HEK293T (cell line): Measurements from ENCODE around the gene DDIT3.

Experiments
- CTCF ChIA-PET: fragments of 350-600 bp; formaldehyde crosslinking; extraction: SDS; loops from one replicate; lab custom pipeline; 2021; ENCODE audit warnings: antibody characterized with exemption, inconsistent platforms; lab: Yijun Ruan, JAX
- POLR2A ChIA-PET: fragments of 350-600 bp; formaldehyde crosslinking; extraction: SDS; loops from one replicate; lab custom pipeline; 2020; ENCODE audit warnings: antibody characterized with exemption, inconsistent platforms; lab: Yijun Ruan, JAX
- DNase-seq: peaks from one replicate; pipeline ENCODE4 v3.0.0; 2012; ENCODE audit warnings: mixed read lengths; ENCODE audit errors: extremely low spot score
- ARNT ChIP-seq: fragments of 450-650 bp; IDR thresholded peaks from 2 replicates; pipeline ENCODE4 v1.6.1; 2017; ENCODE audit warnings: mild to moderate bottlenecking
- BHLHE40 ChIP-seq: fragments of 450-650 bp; IDR thresholded peaks from 2 replicates; pipeline ENCODE4 v1.6.1; 2016; ENCODE audit warnings: mild to moderate bottlenecking, moderate library complexity, borderline replicate concordance
- CTBP1 ChIP-seq: fragments of 450-650 bp; IDR thresholded peaks from 2 replicates; pipeline ENCODE4 v1.6.1; 2016; ENCODE audit warnings: borderline replicate concordance
- ELF4 ChIP-seq: fragments of 450-650 bp; IDR thresholded peaks from 2 replicates; pipeline ENCODE4 v1.6.1; 2017; ENCODE audit warnings: antibody characterized with exemption
- FOXA1 ChIP-seq: fragments of 450-650 bp; IDR thresholded peaks from 2 replicates; pipeline ENCODE4 v1.6.1; 2016; ENCODE audit warnings: mild to moderate bottlenecking
- FOXK2 ChIP-seq: fragments of 450-650 bp; IDR thresholded peaks from 2 replicates; pipeline ENCODE4 v1.6.1; 2016; ENCODE audit warnings: mild to moderate bottlenecking
- FOXM1 ChIP-seq: fragments of 450-650 bp; IDR thresholded peaks from 2 replicates; pipeline ENCODE4 v1.6.1; 2017; ENCODE audit warnings: mild to moderate bottlenecking, borderline replicate concordance
- HDGF ChIP-seq: fragments of 450-650 bp; IDR thresholded peaks from 2 replicates; pipeline ENCODE4 v1.6.1; 2017; ENCODE audit warnings: antibody characterized with exemption, borderline replicate concordance
- L3MBTL2 ChIP-seq: fragments of 450-650 bp; conservative IDR thresholded peaks from 2 replicates; pipeline ENCODE4 v1.6.1; 2016; ENCODE audit warnings: mild to moderate bottlenecking
- LEF1 ChIP-seq: fragments of 450-650 bp; IDR thresholded peaks from 2 replicates; pipeline ENCODE4 v1.6.1; 2017; ENCODE audit warnings: mild to moderate bottlenecking, borderline replicate concordance
- NFRKB ChIP-seq: fragments of 450-650 bp; IDR thresholded peaks from 2 replicates; pipeline ENCODE4 v1.6.1; 2016; ENCODE audit warnings: mild to moderate bottlenecking, moderate library complexity
- SP1 ChIP-seq: fragments of 450-650 bp; IDR thresholded peaks from 2 replicates; pipeline ENCODE4 v1.6.1; 2017
- SUZ12 ChIP-seq: fragments of 450-650 bp; IDR thresholded peaks from 2 replicates; pipeline ENCODE4 v1.6.1; 2016; ENCODE audit warnings: mild to moderate bottlenecking
- TARDBP ChIP-seq: fragments of 450-650 bp; IDR thresholded peaks from 2 replicates; pipeline ENCODE4 v1.6.1; 2016
- ZNF384 ChIP-seq: fragments of 450-650 bp; IDR thresholded peaks from 2 replicates; pipeline ENCODE4 v1.6.1; 2016
- TF ChIP-seq, protein P1 (sequence below): fragments of 450-650 bp; IDR thresholded peaks from 2 replicates; pipeline ENCODE4 v1.6.1; 2016

The DDIT3 gene

DNA sequence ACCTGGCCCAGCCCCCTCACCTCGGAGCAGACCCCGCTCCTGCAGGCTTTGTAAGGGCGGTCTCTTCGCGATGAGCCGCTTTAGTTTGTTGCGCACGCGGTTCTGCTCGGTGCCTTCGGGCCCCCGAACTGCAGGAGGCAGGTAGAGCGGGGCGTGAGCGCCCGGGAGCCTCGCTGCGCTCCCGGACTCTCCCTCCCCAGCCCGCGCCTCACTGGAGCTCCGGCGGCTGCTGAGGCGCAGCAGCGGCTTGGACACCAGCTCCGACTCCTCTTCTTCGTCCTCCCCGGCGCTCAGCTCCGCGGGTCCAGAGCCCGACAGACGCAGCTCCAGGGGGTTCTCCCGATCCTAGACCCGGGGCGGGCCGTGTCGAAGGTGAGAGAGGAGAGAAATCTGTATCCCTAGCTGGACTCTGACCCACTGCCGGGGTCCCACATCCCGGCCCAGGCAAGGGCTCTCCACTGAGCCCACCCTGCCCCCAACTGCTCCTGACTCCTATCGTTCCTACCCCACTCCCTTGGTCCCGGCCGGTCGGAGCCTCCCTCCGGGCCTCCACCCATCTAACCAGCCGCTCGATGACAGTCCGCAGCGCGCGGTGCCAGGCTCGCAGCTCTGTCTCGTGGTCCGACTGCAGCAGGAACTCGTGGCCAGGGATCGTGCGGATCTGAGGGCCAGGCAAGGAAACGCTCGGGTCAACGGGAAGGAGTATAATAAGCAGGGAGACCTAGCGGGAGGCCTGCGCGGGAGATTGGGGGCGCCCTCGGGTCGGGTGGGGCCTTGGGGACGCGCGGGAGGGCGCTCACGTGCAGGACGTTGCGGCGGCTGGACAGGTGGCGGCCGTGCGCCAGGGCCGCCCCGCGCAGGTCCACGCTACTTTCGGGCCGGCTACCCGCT lies 44.8 kb downstream of the DDIT3 start:
- POLR2A ChIA-PET = interaction anchor here (1.2 to 1.3 kb wide), 2 partner anchors 10 to 17 kb away, joined by 4 to 7 read pairs; no protein-coding TSS in a partner anchor
- DNase-seq = no peak

DNA sequence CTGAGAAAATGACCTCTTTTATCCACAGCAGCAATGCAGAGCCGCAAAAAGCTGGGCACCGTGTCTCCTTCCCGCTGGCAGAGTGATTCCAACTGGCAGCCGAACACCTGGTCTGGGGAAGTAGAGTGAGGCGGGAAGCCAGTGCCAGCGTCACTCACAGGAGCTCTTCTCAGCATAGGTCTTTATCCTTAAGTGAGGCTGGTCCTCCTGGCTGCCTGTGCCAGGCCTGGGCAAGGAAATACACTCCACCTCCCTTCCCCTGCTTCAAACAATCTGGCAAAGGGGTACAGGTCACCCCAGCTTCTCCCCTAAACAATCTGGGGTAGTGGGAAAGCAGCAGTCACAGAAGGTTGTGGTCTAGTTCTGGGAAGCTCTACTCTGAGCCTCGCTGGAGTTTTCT lies 45.5 kb downstream of the DDIT3 start:
- TF ChIP-seq SUZ12 (no peak), ZNF384 (no peak), HDGF (no peak), ARNT (no peak), FOXA1 (no peak), FOXM1 (no peak), NFRKB (no peak), CTBP1 (no peak), TARDBP (no peak), FOXK2 (no peak), SP1 (no peak), L3MBTL2 (no peak), LEF1 (no peak), BHLHE40 (no peak), ELF4 (no peak)
- TF ChIP-seq, protein P1, sequence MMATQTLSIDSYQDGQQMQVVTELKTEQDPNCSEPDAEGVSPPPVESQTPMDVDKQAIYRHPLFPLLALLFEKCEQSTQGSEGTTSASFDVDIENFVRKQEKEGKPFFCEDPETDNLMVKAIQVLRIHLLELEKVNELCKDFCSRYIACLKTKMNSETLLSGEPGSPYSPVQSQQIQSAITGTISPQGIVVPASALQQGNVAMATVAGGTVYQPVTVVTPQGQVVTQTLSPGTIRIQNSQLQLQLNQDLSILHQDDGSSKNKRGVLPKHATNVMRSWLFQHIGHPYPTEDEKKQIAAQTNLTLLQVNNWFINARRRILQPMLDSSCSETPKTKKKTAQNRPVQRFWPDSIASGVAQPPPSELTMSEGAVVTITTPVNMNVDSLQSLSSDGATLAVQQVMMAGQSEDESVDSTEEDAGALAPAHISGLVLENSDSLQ = no peak
- DNase-seq = no peak
- CTCF ChIA-PET = interaction anchor here (2.7 kb wide), 1 partner anchor 16 kb away, joined by 9 read pairs; the partner anchor contains the start of gene GLI1
- POLR2A ChIA-PET = interaction anchor here (1.2 to 1.3 kb wide), 2 partner anchors 11 to 16 kb away, joined by 4 to 7 read pairs; no protein-coding TSS in a partner anchor

More for the DNA sequence above, 44.8 kb downstream of the DDIT3 start:
- CTCF ChIA-PET = interaction anchor here (2.7 kb wide), 1 partner anchor 16 kb away, joined by 9 read pairs; the partner anchor contains the start of gene GLI1
- TF ChIP-seq ZNF384 (no peak), NFRKB (no peak), SP1 (no peak), CTBP1 (no peak), ELF4 (no peak), FOXM1 (no peak), SUZ12 (no peak), HDGF (no peak), FOXA1 (no peak), L3MBTL2 (no peak), FOXK2 (no peak), ARNT (no peak), TARDBP (no peak), LEF1 (no peak), BHLHE40 (no peak)
- TF ChIP-seq, protein P1 = no peak

DNA sequence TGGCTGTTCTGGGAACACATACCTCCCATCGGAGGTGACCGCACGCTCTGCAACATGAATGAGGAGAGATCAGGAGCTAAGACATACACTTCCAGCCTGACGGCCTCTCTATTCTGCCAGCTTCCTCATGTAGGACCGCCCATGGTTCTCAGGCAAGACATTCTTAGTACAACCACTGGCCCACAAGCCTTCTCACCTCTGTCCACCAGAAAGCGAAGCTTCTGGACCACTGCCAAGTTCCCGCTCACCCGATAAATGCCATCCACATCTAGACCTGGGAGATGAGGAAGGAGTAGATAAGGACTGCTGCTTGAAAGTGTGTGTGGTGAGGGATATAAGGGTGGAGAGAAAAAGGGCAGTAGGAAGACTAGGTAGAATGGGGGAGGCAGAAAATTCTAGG lies 45.9 kb downstream of the DDIT3 start:
- CTCF ChIA-PET = interaction anchor here (2.7 kb wide), 1 partner anchor 15 kb away, joined by 9 read pairs; the partner anchor contains the start of gene GLI1
- DNase-seq = no peak

DNA sequence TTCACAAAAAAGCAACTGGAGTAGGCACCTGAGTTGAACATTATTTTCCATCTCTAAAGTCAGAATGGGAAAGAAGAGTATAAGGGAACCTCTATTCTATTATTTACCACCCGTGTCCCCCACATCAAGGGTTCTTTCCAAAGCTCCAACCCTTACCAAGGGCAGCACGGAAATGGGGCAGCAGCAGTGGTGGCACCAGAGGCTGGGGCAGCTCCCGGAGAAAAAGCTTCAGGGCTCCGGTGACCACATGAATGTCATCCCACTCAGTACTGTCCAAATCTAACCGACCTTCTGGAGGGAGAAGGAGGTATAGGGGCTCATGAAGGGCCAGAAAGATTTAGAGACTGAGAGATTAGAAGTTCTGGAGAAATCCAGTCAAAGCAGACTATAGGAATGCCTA lies 46.4 kb downstream of the DDIT3 start:
- POLR2A ChIA-PET = interaction anchor here (1.2 kb wide), 1 partner anchor 12 kb away, joined by 4 read pairs; no protein-coding TSS in a partner anchor
- CTCF ChIA-PET = interaction anchor here (2.7 kb wide), 1 partner anchor 15 kb away, joined by 9 read pairs; the partner anchor contains the start of gene GLI1
- TF ChIP-seq BHLHE40 (no peak), FOXM1 (no peak), HDGF (no peak), ARNT (no peak), FOXK2 (no peak), ELF4 (no peak), FOXA1 (no peak), NFRKB (no peak), SUZ12 (no peak)
- TF ChIP-seq, protein P1 = no peak
- DNase-seq = no peak

More for the DNA sequence above, 45.9 kb downstream of the DDIT3 start:
- POLR2A ChIA-PET = interaction anchor here (1.2 to 1.3 kb wide), 2 partner anchors 11 to 16 kb away, joined by 4 to 7 read pairs; no protein-coding TSS in a partner anchor
- TF ChIP-seq BHLHE40 (no peak), FOXA1 (no peak), SP1 (no peak), LEF1 (no peak), SUZ12 (no peak)

DNA sequence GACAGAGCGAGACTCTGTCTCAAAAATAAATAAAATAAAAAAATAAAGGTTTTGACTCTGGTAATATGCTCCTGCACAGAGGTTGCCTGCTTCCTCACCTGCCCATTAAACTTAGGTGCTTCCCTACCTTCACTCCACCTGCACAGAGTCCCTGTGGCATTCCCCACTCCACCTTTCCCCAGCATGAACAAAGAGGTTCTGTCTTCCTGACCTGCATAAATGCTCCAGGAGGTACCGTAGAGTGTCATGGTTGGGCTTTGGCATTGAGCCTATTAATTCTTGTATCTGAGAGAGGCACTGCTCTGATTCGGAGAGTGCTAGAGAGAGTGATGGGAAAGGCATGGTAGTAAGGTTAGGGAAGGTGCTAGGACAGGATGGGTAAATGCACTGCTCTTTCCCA lies 46.9 kb downstream of the DDIT3 start:
- ChIA-PET POLR2A (no interaction called here), CTCF (interaction anchor here (2.7 kb wide), 1 partner anchor 14 kb away, joined by 9 read pairs; the partner anchor contains the start of gene GLI1)
- no peak for TF ChIP-seq FOXM1
- TF ChIP-seq BHLHE40 = no peak
- TF ChIP-seq SP1 = no peak
- no peak for DNase-seq

DNA sequence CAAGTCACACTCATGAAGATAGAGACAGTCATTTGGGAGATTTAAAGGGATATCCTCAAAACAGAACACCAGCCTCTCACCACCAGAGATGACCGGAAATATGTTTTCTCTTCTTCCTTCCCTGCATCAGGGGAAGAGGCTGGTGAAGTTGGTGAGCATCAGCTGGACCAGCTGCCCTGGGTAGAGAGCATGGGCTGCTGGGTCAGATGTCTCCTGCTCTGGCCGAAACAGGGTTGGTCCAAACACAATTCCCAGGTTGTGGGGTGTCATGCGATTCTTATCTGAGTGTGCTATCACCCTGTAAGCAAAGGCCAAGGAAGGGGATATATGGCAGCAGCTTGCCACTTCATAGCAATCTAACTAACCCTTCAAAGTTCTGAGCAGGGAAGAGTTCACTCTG lies 47.9 kb downstream of the DDIT3 start:
- CTCF ChIA-PET = interaction anchor here (0.5 kb wide), 1 partner anchor 17 kb away, joined by 3 read pairs; no protein-coding TSS in a partner anchor
- TF ChIP-seq TARDBP (no peak), L3MBTL2 (no peak), FOXM1 (no peak), FOXA1 (no peak), ZNF384 (no peak), CTBP1 (no peak), SP1 (no peak), HDGF (no peak), FOXK2 (no peak), NFRKB (no peak), ELF4 (no peak), SUZ12 (no peak), ARNT (no peak), LEF1 (no peak), BHLHE40 (no peak)
- TF ChIP-seq, protein P1 = no peak
- DNase-seq = no peak
- POLR2A ChIA-PET = no interaction called here
